ENCODE results near the gene HNRNPM.

Gene HNRNPM

GRCh38 chr19:8487137-8487851 is 42.5 kb downstream of the HNRNPM start:
- peak; percentile 78 for DNase-seq

GRCh38 chr19:8488365-8488764 is 43.6 kb downstream of the HNRNPM start:
- no peak for DNase-seq

- DNase-seq: no peak
These were observed 45.0 kb downstream of the HNRNPM start for GRCh38 chr19:8489561-8490394.

GRCh38 chr19:8490395-8490760 is 45.6 kb downstream of the HNRNPM start:
- DNase-seq: no peak

- DNase-seq: no peak
These were observed 46.1 kb downstream of the HNRNPM start for GRCh38 chr19:8490873-8491272.

GRCh38 chr19:8491574-8491973 is 46.8 kb downstream of the HNRNPM start:
- no peak for DNase-seq

GRCh38 chr19:8494158-8494557 is 49.4 kb downstream of the HNRNPM start:
- no peak for DNase-seq

- DNase-seq: no peak
These were observed 53.5 kb downstream of the HNRNPM start for GRCh38 chr19:8498295-8498694.

GRCh38 chr19:8499048-8499833 is 54.5 kb downstream of the HNRNPM start:
- DNase-seq: no peak

- no peak for DNase-seq
These were observed 55.4 kb downstream of the HNRNPM start for GRCh38 chr19:8500158-8500557.

- DNase-seq: no peak
These were observed 56.7 kb downstream of the HNRNPM start for GRCh38 chr19:8501516-8501915.

- DNase-seq: no peak
These were observed 57.2 kb downstream of the HNRNPM start for GRCh38 chr19:8501981-8502380.

- DNase-seq: no peak
These were observed 58.7 kb downstream of the HNRNPM start for GRCh38 chr19:8503510-8503909.

- DNase-seq: no peak
These were observed 59.4 kb downstream of the HNRNPM start for GRCh38 chr19:8504171-8504570.

- no peak for DNase-seq
These were observed 60.1 kb downstream of the HNRNPM start for GRCh38 chr19:8504919-8505318.

- peak; percentile 90 for DNase-seq
These were observed 61.1 kb downstream of the HNRNPM start for GRCh38 chr19:8505680-8506401.

- no peak for DNase-seq
These were observed 61.7 kb downstream of the HNRNPM start for GRCh38 chr19:8506402-8506957.

GRCh38 chr19:8510589-8511115 is 65.9 kb downstream of the HNRNPM start:
- no peak for DNase-seq

GRCh38 chr19:8511573-8512101 is 66.9 kb downstream of the HNRNPM start:
- DNase-seq: no peak

- no peak for DNase-seq
These were observed 67.6 kb downstream of the HNRNPM start for GRCh38 chr19:8512115-8512967.

Data from activated effector memory CD4-positive, alpha-beta T cell treated with anti-CD3 and anti-CD28 coated beads, Interleukin-2, amount 50 U/mL, for 16 hours (primary cell).